Thyroid gland (tissue), 4 donors: Measurements from ENCODE around the gene MEGF6. TPM values are rescaled to one million over a fixed set of nuclear protein-coding genes. Genes with fewer than 3 reads are reported as not detected.
A peak's percentile ranks its signal among the peaks of the same experiment; 100 is the strongest.

ENCODE experiments used
- DNase-seq, 2 donors: peaks; one replicate each; pipeline ENCODE4 v3.0.0-alpha.2; 2019
- H3K27ac ChIP-seq, 3 donors: fragments of 200-600 bp; sonication (generic); 1 replicate in 2 of 3; 2 replicates in 1 of 3; pipeline ENCODE4 v1.5.1; 2016 to 2019; ENCODE audit warnings: mild to moderate bottlenecking in 1 of 3, moderate library complexity in 1 of 3
- H3K27me3 ChIP-seq: fragments of 200-600 bp; sonication (generic); one replicate; pipeline ENCODE4 v1.5.1; 2019
- H3K36me3 ChIP-seq, 2 donors: fragments of 200-600 bp; sonication (generic); one replicate each; pipeline ENCODE4 v1.5.1; 2016 to 2019
- H3K4me1 ChIP-seq, 2 donors: fragments of 200-600 bp; sonication (generic); one replicate each; pipeline ENCODE4 v1.5.1; 2017 to 2019
- H3K4me3 ChIP-seq, 3 donors: fragments of 200-600 bp; sonication (generic); replicated peaks in 1 of 3; 1 replicate in 2 of 3; 2 replicates in 1 of 3; pipeline ENCODE4 v1.5.1; 2016; ENCODE audit warnings: mild to moderate bottlenecking in 1 of 3
- H3K9me3 ChIP-seq: fragments of 200-600 bp; sonication (generic); one replicate; pipeline ENCODE4 v1.5.1; 2017
- POLR2A ChIP-seq, 2 donors: fragments of 450-650 bp; IDR thresholded peaks; one replicate each; pipeline ENCODE4 v1.6.1; 2017; ENCODE audit warnings: antibody characterized with exemption in 2 of 2, mild to moderate bottlenecking in 2 of 2, moderate library complexity in 1 of 2
- WGBS, 2 donors: methylation state at CpG; one replicate each; pipeline ENCODE4 v1.1.5; 2017; 5-methylcytosine and 5-hydroxymethylcytosine counted together
- intact Hi-C: fragments of 100-400 bp; cut with DNase I; formaldehyde crosslinking; loops from one replicate; pipeline ENCODE4 v1.15.1; 2023
- total RNA-seq, 4 donors: library from RNA; depleted of rRNA; stranded (reverse); fragments of >200 nt; gene quantifications; one replicate each; pipeline ENCODE4 v1.2.3, GENCODE V29; 2016
- TF ChIP-seq, protein P1 (sequence below), 6 experiments: fragments of 200-600 bp in 3 of 6; fragments of 450-650 bp in 3 of 6; sonication (generic) in 3 of 6; IDR thresholded peaks; one replicate each; pipeline ENCODE4 v1.5.1; 2016 to 2019; ENCODE audit warnings: antibody characterized with exemption in 6 of 6, mild to moderate bottlenecking in 2 of 6, inconsistent platforms in 1 of 6, moderate library complexity in 1 of 6

Gene MEGF6
- total RNA-seq, 4 donors from 2014 or later: 9.4 to 25.8 (median 21.8) TPM

DNA sequence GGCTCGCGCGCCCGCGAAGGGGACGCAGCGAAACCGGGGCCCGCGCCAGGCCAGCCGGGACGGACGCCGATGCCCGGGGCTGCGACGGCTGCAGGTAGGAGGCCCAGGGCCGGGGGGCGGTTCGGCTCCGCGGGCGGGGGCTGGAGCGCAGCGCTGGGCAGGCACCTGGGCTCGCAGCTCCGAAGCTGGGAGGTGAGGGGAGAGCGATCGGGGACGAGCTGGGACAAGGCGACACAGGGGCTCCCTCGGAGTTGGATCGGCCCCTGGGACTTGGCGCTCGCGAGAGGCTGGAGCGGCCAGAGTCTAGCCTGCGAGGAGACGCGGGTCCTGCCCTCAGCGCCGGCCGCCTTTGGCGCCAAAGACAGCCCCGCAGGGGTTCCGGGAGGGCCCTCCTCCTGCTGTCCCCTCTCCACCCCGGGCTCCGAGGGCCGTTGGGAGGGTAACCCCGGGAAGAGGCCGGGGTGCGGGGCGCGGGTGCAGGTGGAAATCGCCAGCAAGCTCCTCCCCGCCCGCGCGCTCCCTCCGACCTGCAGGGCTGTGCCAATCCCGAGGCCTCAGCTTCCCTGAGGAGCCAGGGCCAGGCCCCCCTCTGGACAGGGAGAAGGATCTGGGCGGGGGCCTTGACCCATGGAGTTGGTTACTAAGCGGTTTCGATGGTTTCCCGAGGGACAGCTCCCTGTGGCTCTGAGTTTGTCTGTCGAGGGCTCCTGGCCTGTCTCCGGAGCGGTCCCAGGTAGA is 41.4 kb upstream of the MEGF6 start:
- no peak for TF ChIP-seq POLR2A (IDR thresholded peaks at IDR 0.05)
- TF ChIP-seq, protein P1, sequence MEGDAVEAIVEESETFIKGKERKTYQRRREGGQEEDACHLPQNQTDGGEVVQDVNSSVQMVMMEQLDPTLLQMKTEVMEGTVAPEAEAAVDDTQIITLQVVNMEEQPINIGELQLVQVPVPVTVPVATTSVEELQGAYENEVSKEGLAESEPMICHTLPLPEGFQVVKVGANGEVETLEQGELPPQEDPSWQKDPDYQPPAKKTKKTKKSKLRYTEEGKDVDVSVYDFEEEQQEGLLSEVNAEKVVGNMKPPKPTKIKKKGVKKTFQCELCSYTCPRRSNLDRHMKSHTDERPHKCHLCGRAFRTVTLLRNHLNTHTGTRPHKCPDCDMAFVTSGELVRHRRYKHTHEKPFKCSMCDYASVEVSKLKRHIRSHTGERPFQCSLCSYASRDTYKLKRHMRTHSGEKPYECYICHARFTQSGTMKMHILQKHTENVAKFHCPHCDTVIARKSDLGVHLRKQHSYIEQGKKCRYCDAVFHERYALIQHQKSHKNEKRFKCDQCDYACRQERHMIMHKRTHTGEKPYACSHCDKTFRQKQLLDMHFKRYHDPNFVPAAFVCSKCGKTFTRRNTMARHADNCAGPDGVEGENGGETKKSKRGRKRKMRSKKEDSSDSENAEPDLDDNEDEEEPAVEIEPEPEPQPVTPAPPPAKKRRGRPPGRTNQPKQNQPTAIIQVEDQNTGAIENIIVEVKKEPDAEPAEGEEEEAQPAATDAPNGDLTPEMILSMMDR (IDR thresholded peaks at IDR 0.05): no peak
- DNase-seq: no peak
- Histone ChIP-seq H3K27me3 (peaks cover 17% of the 10 kb centered on the region), H3K4me1 (peaks cover 31 to 38% of the 10 kb centered on the region in 2 donors), H3K27ac (no peak overlapping the region), H3K4me3 (peak overlapping the region in 1 of 3 donors; percentile 6), H3K36me3 (no peaks in the 10 kb centered on the region), H3K9me3 (no peaks in the 10 kb centered on the region)
- WGBS, 2 donors: 0 to 31% methylated on average over 6 to 7 of the region's 68 CpGs
- intact Hi-C loops: no loop called here

DNA sequence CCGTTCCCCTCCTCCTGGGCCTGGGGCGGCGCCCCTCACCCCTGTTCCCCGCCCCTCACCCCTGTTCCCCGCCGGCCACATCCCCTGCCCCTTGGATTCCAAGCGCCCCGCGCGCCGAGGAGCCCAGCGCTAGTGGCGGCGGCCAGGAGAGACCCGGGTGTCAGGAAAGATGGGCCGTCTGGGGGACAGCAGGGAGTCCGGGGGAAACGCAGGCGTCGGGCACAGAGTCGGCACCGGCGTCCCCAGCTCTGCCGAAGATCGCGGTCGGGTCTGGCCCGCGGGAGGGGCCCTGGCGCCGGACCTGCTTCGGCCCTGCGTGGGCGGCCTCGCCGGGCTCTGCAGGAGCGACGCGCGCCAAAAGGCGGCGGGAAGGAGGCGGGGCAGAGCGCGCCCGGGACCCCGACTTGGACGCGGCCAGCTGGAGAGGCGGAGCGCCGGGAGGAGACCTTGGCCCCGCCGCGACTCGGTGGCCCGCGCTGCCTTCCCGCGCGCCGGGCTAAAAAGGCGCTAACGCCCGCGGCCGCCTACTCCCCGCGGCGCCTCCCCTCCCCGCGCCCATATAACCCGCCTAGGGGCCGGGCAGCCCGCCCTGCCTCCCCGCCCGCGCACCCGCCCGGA is 40.7 kb upstream of the MEGF6 start, which contains the start of gene TP73:
Gene TP73, plus strand, starts transcription at position 587 of the 618 bp plus-strand sequence. CDS start 29,850 bp downstream, outside the sequence.
- H3K27me3 ChIP-seq: peaks cover 17% of the 10 kb centered on the region
- H3K4me3 ChIP-seq: peak within 1 kb of the TSS in 1 of 3 donors; percentile 6
- no peak for TF ChIP-seq POLR2A (IDR thresholded peaks at IDR 0.05)
- TF ChIP-seq, protein P1 (IDR thresholded peaks at IDR 0.05): no peak
- H3K27ac ChIP-seq: no peak within 1 kb of the TSS
- peaks cover 0 to under 1% of the 10 kb centered on the region in 2 donors for H3K36me3 ChIP-seq
- H3K4me1 ChIP-seq: peaks cover 31 to 38% of the 10 kb centered on the region in 2 donors
- intact Hi-C loops: no loop called here
- 0 to 10% methylated on average over 6 to 20 of the region's 80 CpGs for WGBS, 2 donors
- DNase-seq: peak in 1 of 2 donors; percentile 41
- H3K9me3 ChIP-seq: no peaks in the 10 kb centered on the region

DNA sequence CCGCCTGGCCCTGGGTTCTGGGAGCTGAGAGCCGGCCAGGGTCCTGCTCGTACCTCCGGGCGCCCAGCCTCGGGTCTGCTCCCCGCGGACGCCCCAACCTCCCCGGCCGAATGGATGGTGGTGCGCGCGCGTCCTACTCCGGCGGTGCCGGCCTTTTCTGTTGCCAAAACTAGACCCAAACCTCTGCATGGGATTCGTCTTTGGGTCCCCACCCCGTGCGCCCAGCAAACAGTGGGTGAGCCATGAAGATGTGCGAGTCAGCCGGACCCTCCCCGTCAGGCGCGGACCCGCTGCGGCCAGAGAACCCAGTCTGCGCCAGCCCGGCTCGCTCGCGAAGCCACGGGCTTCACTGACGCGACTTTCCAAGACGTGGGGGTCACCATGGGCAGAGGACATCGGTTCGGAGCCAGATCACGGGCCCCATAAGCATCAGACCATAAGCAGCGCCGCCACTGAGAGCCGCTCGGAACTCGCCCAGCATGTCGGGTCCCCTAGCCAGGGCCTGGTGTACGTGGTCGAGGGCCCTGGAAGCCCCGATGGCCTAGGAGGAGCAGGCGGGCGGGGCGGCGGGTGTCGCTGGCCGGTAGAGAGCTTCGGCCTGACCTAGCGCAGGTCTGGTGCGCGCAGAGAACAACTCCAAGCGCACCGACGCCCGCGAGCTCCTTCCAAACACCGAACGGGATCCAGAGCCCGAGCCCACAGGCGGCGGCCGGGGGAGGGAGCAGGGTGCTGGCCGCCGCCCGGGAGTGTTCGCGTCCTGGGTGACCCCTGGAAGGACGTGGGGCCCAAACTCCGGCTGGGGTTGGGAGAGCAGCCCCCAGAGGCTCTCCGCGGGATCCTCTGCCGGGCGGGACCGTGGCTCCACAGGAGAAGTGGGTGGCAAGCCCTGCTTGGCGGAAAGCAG is 40.0 kb upstream of the MEGF6 start:
- Histone ChIP-seq H3K4me1 (peaks cover 31 to 38% of the 10 kb centered on the region in 2 donors), H3K9me3 (no peaks in the 10 kb centered on the region), H3K4me3 (no peak overlapping the region), H3K27me3 (peaks cover 17% of the 10 kb centered on the region), H3K36me3 (peaks cover 2 to 5% of the 10 kb centered on the region in 2 donors), H3K27ac (no peak overlapping the region)
- intact Hi-C loops: no loop called here
- TF ChIP-seq POLR2A (IDR thresholded peaks at IDR 0.05): no peak
- TF ChIP-seq, protein P1 (IDR thresholded peaks at IDR 0.05): no peak
- WGBS, 2 donors: 5 to 12% methylated on average over 19 to 28 of the region's 83 CpGs
- no peak for DNase-seq

DNA sequence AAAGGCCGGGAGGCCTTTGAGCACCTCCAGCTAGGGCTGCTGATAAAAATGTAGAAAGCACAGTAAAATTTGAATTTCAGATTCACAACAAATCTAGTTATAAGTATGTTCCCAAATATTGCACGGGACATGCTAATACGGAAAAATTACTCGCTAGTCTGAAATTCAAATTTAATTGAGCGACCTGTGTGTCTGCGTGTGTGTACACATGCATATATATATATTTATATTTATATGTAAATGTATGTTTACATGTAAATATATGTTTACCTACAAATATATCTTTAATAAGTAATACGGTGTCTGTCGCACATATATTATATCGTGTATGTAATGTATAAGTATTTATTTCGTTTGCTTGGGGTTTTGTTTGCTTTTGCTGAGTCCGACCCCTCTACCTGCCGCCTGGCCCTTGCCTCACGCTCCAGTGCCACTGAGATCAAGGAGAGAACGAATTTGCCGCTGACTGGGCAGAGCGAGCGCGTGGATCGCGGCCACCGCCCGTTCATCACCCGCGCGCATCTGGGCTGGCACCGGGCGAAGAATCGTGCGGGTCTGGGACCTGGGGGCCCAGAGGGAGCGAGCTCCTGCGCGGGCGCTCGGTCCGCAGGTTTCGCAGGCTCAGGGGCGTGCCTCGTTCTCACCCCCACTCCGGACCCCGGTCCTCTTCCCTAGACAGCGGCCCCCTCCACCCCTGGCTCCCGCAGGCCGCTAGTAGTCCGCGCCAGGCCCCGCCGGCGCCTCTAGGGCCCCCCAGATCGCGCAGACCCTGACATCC is 39.1 kb upstream of the MEGF6 start:
- H3K4me1 ChIP-seq: peaks cover 27 to 38% of the 10 kb centered on the region in 2 donors
- no peak overlapping the region for H3K27ac ChIP-seq
- H3K36me3 ChIP-seq: peaks cover 6 to 7% of the 10 kb centered on the region in 2 donors
- peaks cover 17% of the 10 kb centered on the region for H3K27me3 ChIP-seq
- no peaks in the 10 kb centered on the region for H3K9me3 ChIP-seq
- WGBS, 2 donors: 8 to 10% methylated on average over 35 to 39 of the region's 50 CpGs
- DNase-seq: no peak
- TF ChIP-seq, protein P1 (IDR thresholded peaks at IDR 0.05): no peak
- TF ChIP-seq POLR2A (IDR thresholded peaks at IDR 0.05): no peak
- peak overlapping the region in 1 of 3 donors; percentile 89 for H3K4me3 ChIP-seq
- intact Hi-C loops: no loop called here
